H9 (cell line): ENCODE measurements around the gene PDE1A. TPM values are rescaled to one million over a fixed set of nuclear protein-coding genes. Genes with fewer than 3 reads are reported as not detected.

Source experiments
- DNase-seq: peaks from one replicate; pipeline ENCODE4 v3.0.0-alpha.2; 2017
- H2AFZ ChIP-seq: one replicate; pipeline ENCODE4 v1.6.1; 2013; ENCODE audit warnings: mild to moderate bottlenecking, low read length, control low read depth, moderate library complexity
- H2AK5ac ChIP-seq: 2 replicates; pipeline ENCODE4 v1.6.1; 2013; ENCODE audit warnings: low read length, control low read depth, mixed read lengths; ENCODE audit not compliant: insufficient read length
- H2BK120ac ChIP-seq: one replicate; pipeline ENCODE4 v1.6.1; 2013; ENCODE audit warnings: low read depth, mild to moderate bottlenecking, low read length, control low read depth, inconsistent platforms; ENCODE audit not compliant: poor library complexity, severe bottlenecking
- H2BK12ac ChIP-seq: 2 replicates; pipeline ENCODE4 v1.6.1; 2013; ENCODE audit warnings: low read length, control low read depth, mixed read lengths, low read depth; ENCODE audit not compliant: insufficient read length
- H2BK15ac ChIP-seq: 2 replicates; pipeline ENCODE4 v1.6.1; 2013; ENCODE audit warnings: low read depth, low read length, control low read depth
- H2BK20ac ChIP-seq: one replicate; pipeline ENCODE4 v1.6.1; 2013; ENCODE audit warnings: low read depth, mild to moderate bottlenecking, low read length, control low read depth, inconsistent platforms; ENCODE audit not compliant: poor library complexity, severe bottlenecking
- H2BK5ac ChIP-seq: 2 replicates; pipeline ENCODE4 v1.6.1; 2013; ENCODE audit warnings: low read length, control low read depth, mixed read lengths; ENCODE audit not compliant: insufficient read length
- H3K14ac ChIP-seq: 2 replicates; pipeline ENCODE4 v1.6.1; 2013; ENCODE audit warnings: low read length, control low read depth; ENCODE audit not compliant: insufficient read depth
- H3K18ac ChIP-seq: 2 replicates; pipeline ENCODE4 v1.6.1; 2013; ENCODE audit warnings: low read depth, mild to moderate bottlenecking, mixed read lengths, low read length, control low read depth; ENCODE audit not compliant: insufficient read length
- H3K23ac ChIP-seq: 2 replicates; pipeline ENCODE4 v1.6.1; 2013; ENCODE audit warnings: low read length, control low read depth, mixed read lengths, low read depth; ENCODE audit not compliant: insufficient read length
- H3K23me2 ChIP-seq: 2 replicates; pipeline ENCODE4 v1.6.1; 2013; ENCODE audit warnings: low read depth, mild to moderate bottlenecking, mixed read lengths, low read length, control low read depth; ENCODE audit not compliant: insufficient read length, poor library complexity, severe bottlenecking
- H3K27ac ChIP-seq: 2 replicates; pipeline ENCODE4 v1.5.1; 2013; ENCODE audit warnings: low read length, control low read depth, mixed read lengths, low read depth; ENCODE audit not compliant: insufficient read length
- H3K27me3 ChIP-seq: 2 replicates; pipeline ENCODE4 v1.6.1; 2013; ENCODE audit warnings: low read length, control low read depth, inconsistent platforms; ENCODE audit not compliant: insufficient read depth
- H3K4ac ChIP-seq: 2 replicates; pipeline ENCODE4 v1.6.1; 2013; ENCODE audit warnings: low read depth, mild to moderate bottlenecking, control low read depth, inconsistent platforms, low read length, moderate library complexity
- H3K4me1 ChIP-seq: 2 replicates; pipeline ENCODE4 v1.6.1; 2013; ENCODE audit warnings: low read length, control low read depth, inconsistent platforms; ENCODE audit not compliant: insufficient read depth
- H3K4me2 ChIP-seq: 2 replicates; pipeline ENCODE4 v1.6.1; 2013; ENCODE audit warnings: low read length, control low read depth, mixed read lengths; ENCODE audit not compliant: insufficient read length, insufficient read depth
- H3K56ac ChIP-seq: 2 replicates; pipeline ENCODE4 v1.6.1; 2013; ENCODE audit warnings: low read depth, mild to moderate bottlenecking, mixed read lengths, low read length, control low read depth; ENCODE audit not compliant: insufficient read length
- H3K79me1 ChIP-seq: 2 replicates; pipeline ENCODE4 v1.6.1; 2013; ENCODE audit warnings: low read depth, mild to moderate bottlenecking, moderate library complexity, low read length, control low read depth, inconsistent platforms; ENCODE audit not compliant: insufficient read depth, poor library complexity, severe bottlenecking
- H3K79me2 ChIP-seq: 2 replicates; pipeline ENCODE4 v1.6.1; 2013; ENCODE audit warnings: low read length, control low read depth, inconsistent platforms; ENCODE audit not compliant: insufficient read depth
- H3K9ac ChIP-seq: 2 replicates; pipeline ENCODE4 v1.6.1; 2013; ENCODE audit warnings: low read length, control low read depth, mixed read lengths; ENCODE audit not compliant: insufficient read length; ENCODE audit errors: extremely low read depth
- H3K9me3 ChIP-seq: one replicate; pipeline ENCODE4 v1.6.1; 2013; ENCODE audit warnings: low read depth, low read length, inconsistent platforms; ENCODE audit not compliant: control insufficient read depth
- H3T11ph ChIP-seq: one replicate; pipeline ENCODE4 v1.6.1; 2013; ENCODE audit warnings: mild to moderate bottlenecking, low read length, control low read depth, inconsistent platforms
- H4K20me1 ChIP-seq: one replicate; pipeline ENCODE4 v1.6.1; 2013; ENCODE audit not compliant: control insufficient read depth, insufficient read length, insufficient read depth
- H4K5ac ChIP-seq: 2 replicates; pipeline ENCODE4 v1.6.1; 2013; ENCODE audit warnings: low read depth, mild to moderate bottlenecking, mixed read lengths, low read length, control low read depth; ENCODE audit not compliant: insufficient read length
- H4K8ac ChIP-seq: replicated peaks from 2 replicates; pipeline ENCODE4 v1.6.1; 2013; ENCODE audit warnings: low read length, control low read depth, mixed read lengths, low read depth; ENCODE audit not compliant: insufficient read length
- H4K91ac ChIP-seq: 2 replicates; pipeline ENCODE4 v1.6.1; 2013; ENCODE audit warnings: low read depth, mild to moderate bottlenecking, moderate library complexity, mixed read lengths, low read length, control low read depth; ENCODE audit not compliant: insufficient read length
- H3K27ac Mint-ChIP-seq, 3 experiments: 2 replicates in 2 of 3; 3 replicates in 1 of 3; pipeline ENCODE4 v1.8.0; 2020 to 2021; ENCODE audit warnings: mixed read lengths in 3 of 3, mild to moderate bottlenecking in 1 of 3, moderate library complexity in 1 of 3
- H3K27me3 Mint-ChIP-seq: 2 replicates; pipeline ENCODE4 v1.8.0; 2021; ENCODE audit warnings: low read depth, mild to moderate bottlenecking, moderate library complexity, mixed read lengths
- H3K36me3 Mint-ChIP-seq, 3 experiments: 2 replicates in 2 of 3; 3 replicates in 1 of 3; pipeline ENCODE4 v1.8.0; 2020 to 2021; ENCODE audit warnings: low read depth in 3 of 3, mixed read lengths in 3 of 3; ENCODE audit not compliant: insufficient read depth in 1 of 3
- H3K4me1 Mint-ChIP-seq, 2 experiments: 2 replicates each; pipeline ENCODE4 v1.8.0; 2020; ENCODE audit warnings: mixed read lengths in 2 of 2
- H3K4me3 Mint-ChIP-seq, 2 experiments: 2 replicates in 1 of 2; 3 replicates in 1 of 2; pipeline ENCODE4 v1.8.0; 2020 to 2021; ENCODE audit warnings: mild to moderate bottlenecking in 2 of 2, mixed read lengths in 2 of 2, moderate library complexity in 1 of 2
- H3K9me3 Mint-ChIP-seq, 2 experiments: 2 replicates in 1 of 2; 3 replicates in 1 of 2; pipeline ENCODE4 v1.8.0; 2020; ENCODE audit warnings: mild to moderate bottlenecking in 2 of 2, mixed read lengths in 2 of 2, moderate library complexity in 1 of 2
- WGBS: extraction: QIAGEN DNeasy Blood & Tissue Kit; methylation state at CpG from one replicate; pipeline ENCODE4 v1.1.7; 2013; ENCODE audit warnings: missing lambda C conversion rate, low lambda C conversion rate, mixed read lengths; ENCODE audit not compliant: insufficient read length; ENCODE audit errors: extremely low coverage; 5-methylcytosine and 5-hydroxymethylcytosine counted together
- total RNA-seq: library from RNA; stranded (reverse); gene quantifications from 2 replicates; pipeline ENCODE4 v1.2.1, GENCODE V29; 2021
- TF ChIP-seq, protein P1 (sequence below): fragments of 200-600 bp; sonication (generic); conservative IDR thresholded peaks from 3 replicates; pipeline ENCODE4 v1.8.0; 2021; ENCODE audit warnings: antibody characterized with exemption, mild to moderate bottlenecking

Gene PDE1A
- total RNA-seq, 1 experiment from 2014 or later = 0.11 TPM

DNA sequence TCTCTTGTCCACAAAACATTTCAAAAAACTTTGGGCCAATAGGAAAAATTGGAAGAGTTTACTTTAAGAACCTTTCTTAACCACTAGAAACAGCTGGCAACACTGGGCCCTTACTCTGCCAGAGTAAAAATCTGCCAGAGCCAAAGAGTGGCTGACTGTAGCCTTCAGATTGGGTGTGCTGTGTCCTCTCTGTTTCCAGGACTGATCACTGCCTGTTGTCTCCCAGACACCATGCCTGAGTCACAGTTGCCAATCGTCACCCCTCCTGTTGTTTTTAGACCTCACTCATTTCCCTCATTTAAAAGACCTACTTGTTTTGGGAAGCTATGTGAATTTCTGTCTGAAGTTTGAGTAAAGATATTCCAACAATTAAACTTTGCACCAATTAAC is 282.1 kb downstream of the PDE1A start:
- TF ChIP-seq, protein P1, sequence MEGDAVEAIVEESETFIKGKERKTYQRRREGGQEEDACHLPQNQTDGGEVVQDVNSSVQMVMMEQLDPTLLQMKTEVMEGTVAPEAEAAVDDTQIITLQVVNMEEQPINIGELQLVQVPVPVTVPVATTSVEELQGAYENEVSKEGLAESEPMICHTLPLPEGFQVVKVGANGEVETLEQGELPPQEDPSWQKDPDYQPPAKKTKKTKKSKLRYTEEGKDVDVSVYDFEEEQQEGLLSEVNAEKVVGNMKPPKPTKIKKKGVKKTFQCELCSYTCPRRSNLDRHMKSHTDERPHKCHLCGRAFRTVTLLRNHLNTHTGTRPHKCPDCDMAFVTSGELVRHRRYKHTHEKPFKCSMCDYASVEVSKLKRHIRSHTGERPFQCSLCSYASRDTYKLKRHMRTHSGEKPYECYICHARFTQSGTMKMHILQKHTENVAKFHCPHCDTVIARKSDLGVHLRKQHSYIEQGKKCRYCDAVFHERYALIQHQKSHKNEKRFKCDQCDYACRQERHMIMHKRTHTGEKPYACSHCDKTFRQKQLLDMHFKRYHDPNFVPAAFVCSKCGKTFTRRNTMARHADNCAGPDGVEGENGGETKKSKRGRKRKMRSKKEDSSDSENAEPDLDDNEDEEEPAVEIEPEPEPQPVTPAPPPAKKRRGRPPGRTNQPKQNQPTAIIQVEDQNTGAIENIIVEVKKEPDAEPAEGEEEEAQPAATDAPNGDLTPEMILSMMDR = no peak
- no peaks in the 10 kb centered on the region for H3K9me3 Mint-ChIP-seq
- no CpG with 5 or more reads among the region's 1 CpG for WGBS
- no peaks in the 10 kb centered on the region for H3K27me3 ChIP-seq
- H3K27me3 Mint-ChIP-seq = no peaks in the 10 kb centered on the region
- H2BK20ac ChIP-seq = no peak overlapping the region
- H3T11ph ChIP-seq = no peak overlapping the region
- no peak overlapping the region for H3K4ac ChIP-seq
- H3K14ac ChIP-seq = no peak overlapping the region
- no peaks in the 10 kb centered on the region for H3K79me1 ChIP-seq
- no peak overlapping the region for H4K8ac ChIP-seq
- H3K23me2 ChIP-seq = no peaks in the 10 kb centered on the region
- no peak overlapping the region for H3K4me2 ChIP-seq
- H3K9ac ChIP-seq = no peak overlapping the region
- no peak overlapping the region for H4K91ac ChIP-seq
- 0 out of 2 replicates have a peak, but pooled peaks cover 2% of the 10 kb centered on the region for H3K4me1 ChIP-seq
- H2BK5ac ChIP-seq = no peak overlapping the region
- H3K18ac ChIP-seq = no peak overlapping the region
- H3K9me3 ChIP-seq = no peaks in the 10 kb centered on the region
- H2AK5ac ChIP-seq = no peak overlapping the region
- H3K27ac ChIP-seq = no peak overlapping the region
- H3K36me3 Mint-ChIP-seq = no peaks in the 10 kb centered on the region; a peak in 1 of 7 replicates
- no peak overlapping the region for H2BK15ac ChIP-seq
- no peaks in the 10 kb centered on the region for H4K20me1 ChIP-seq
- H2BK12ac ChIP-seq = no peak overlapping the region
- H2BK120ac ChIP-seq = no peak overlapping the region
- no peak overlapping the region for H4K5ac ChIP-seq
- H3K27ac Mint-ChIP-seq = peak overlapping the region in 2 of 3 experiments; percentile 62 to 68; a peak in 2 of 7 replicates
- no peak overlapping the region for H3K23ac ChIP-seq
- no peak for DNase-seq
- H2AFZ ChIP-seq = no peak overlapping the region
- no peak overlapping the region for H3K4me3 Mint-ChIP-seq
- H3K79me2 ChIP-seq = no peaks in the 10 kb centered on the region
- H3K56ac ChIP-seq = no peak overlapping the region
- H3K4me1 Mint-ChIP-seq = peaks cover 10 to 12% of the 10 kb centered on the region in 2 experiments
